NCI-H2171 treated with DMSO at 0.1 percent for 48 hours (cell line): ENCODE measurements around the gene ALDH1B1.

Source experiments
- DNase-seq: peaks from one replicate; lab custom pipeline; 2025; lab: John Stamatoyannopoulos, UW

The ALDH1B1 gene

DNA sequence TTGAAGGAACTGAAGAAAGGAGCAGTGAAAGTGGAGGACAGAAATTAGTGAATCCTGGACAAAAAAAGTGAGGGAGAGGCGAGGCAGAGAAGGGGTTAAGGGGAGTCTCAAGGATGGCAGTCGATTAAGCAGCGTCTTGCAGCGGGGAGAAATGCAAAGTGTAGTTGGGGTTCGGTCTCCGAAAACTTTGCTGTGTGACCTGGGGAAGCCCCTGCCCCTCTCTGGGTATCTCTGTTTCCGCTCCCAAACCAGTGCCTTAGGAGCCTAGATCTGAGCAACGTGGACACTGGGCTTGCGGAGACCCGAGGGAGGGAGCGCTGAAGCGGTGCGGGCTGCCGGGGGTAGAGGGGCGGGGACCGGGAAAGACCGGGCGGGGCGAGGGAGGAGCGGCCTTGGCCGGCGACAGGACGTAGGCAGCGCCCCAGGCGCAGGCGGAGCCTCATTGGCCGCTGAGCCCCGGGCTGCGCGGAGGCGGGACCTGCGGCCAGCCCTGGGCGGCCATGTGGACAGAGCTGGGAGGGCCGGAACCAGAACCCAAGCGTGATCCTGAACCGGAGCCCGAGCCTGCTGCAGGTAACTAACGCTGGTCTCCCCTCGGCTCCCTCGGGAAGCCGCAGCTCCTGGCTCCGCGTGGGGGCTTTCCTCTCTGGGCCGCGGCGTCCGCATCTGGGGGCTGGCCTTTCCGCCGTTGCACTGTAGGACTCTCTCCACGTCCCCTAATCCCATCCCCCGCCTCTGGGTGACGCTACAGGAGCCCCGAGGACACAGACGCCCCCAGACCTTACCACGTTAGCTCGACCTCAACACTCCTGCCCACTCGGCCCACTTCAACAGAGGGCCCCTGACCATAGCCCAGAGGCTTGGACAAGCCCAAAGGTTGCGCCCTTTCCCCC lies at the start of gene ALDH1B1:
Gene ALDH1B1 (plus strand): TSS at position 468 of the 893 bp plus-strand sequence. CDS start 3,047 bp downstream, outside the sequence.
- peak; percentile 73 for DNase-seq

- no peak for DNase-seq
These were observed 49.5 kb upstream of the ALDH1B1 start for GRCh38 chr9:38343037-38343436.

- DNase-seq = no peak
These were observed 49.0 kb upstream of the ALDH1B1 start for GRCh38 chr9:38343552-38343951.

- no peak for DNase-seq
These were observed 47.8 kb upstream of the ALDH1B1 start for GRCh38 chr9:38344566-38345324.

DNA sequence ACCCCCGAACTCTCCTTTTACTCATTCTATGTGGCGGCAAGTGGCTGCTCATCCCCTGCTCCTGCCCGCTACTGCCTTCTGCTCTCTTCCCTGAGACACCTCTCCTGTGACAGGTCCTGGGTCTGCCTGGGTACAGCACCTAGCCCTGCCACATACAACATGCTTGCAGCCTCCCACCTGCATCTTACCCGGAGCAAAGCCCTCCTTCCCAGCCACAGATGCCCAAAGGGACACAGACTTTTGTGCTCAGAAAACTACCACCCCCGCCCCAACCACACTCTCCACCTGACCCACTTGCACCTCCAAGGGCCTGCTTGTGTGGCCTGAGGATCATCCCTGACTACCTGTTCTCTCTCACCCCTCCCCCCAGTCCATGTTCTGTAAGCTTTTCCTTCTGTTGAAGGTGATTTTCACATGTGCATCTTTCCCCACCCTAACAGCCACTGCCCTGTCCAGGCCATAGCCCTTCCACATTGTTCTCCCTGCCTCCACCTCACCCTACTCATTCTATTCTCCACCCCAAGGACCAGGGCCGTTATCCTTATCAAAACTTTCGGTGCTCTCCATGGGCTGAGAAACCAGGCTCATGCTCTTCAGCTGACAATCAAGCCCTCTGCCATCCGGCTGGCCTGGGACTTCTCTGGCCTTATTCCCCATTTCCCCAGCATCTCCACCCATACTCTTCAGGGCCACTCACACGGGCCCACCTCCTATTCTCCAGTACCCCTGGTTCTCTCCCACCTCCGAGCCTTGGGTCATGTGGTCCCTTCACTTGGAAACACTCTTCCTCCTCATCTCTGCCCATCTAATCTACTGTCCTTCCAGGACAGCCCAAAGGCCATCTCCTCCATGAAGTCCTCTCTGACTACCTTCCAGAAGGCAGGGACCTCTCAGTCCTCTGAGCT lies 46.4 kb upstream of the ALDH1B1 start:
- no peak for DNase-seq

DNA sequence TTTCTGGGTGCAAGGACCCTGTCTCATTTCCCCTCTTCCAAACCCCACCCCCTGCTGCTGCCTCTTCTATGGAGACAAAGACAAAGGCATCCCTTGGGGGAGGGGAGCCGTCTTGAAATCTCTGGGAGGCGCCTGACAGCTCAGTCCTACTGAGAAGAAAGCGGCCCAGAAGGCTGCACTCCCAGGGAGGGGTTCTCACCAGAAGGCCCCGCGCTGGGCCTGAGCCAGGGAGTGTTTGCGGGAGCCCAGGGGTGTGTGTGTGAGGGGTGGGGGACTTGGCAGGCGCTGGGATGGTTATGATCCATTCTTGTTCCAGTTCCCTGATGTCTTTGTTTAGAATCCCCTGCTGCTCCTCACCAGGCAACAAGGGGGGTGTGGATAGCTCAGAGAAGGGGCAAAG lies 45.7 kb upstream of the ALDH1B1 start:
- peak; percentile 29 for DNase-seq

DNA sequence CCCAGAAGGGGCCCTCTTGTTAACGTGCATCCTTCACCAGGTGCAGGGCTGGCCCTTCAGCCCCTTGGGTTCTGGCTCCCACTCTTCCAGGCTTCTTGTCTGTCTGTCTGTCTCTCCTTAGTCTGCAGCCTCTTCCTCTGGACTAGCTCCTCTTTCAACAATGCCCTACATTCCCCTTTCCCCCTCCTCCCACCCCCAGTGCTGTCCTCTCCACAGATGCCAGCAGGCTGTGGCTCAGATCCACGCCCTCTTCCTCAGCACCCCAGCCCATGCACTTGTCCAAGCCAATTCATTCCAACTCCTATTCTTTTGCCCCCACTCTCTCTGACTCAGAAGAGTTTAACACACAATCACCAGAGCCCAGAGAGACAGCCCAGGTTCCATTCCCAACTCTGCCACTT lies 45.2 kb upstream of the ALDH1B1 start:
- no peak for DNase-seq

GRCh38 chr9:38347946-38348345 lies 44.6 kb upstream of the ALDH1B1 start:
- no peak for DNase-seq

- no peak for DNase-seq
These were observed 42.0 kb upstream of the ALDH1B1 start for GRCh38 chr9:38350529-38350928.

- no peak for DNase-seq
These were observed 39.8 kb upstream of the ALDH1B1 start for GRCh38 chr9:38352530-38353328.

- no peak for DNase-seq
These were observed 37.4 kb upstream of the ALDH1B1 start for GRCh38 chr9:38355115-38355514.

DNA sequence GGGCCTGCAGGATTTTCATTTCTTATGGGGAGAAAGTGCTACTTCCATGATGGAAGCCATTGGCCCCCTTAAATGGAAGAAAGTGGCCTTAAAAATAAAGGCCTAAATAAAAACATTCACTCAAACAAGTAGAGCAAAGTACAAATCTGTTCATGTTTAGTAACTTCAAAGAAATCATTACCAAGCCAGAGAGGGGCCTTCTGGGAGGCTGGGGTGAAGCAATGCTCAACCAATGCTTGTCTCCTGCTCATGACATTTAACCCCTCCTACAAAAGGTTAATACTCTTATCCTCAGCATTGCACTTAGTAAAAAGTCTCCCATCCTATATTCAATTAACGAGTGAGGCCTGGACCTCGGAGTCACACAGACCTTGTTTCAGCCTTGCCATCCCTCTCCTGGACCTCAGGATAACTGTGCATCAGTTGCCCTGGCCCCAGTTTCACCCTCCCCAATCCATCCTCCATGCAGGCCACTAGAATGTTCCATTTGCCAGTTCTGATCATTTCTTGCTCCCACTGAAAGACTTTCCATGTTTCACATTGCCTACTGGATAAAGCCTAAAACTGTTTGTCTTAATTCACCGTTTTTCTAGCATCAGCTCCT lies 36.9 kb upstream of the ALDH1B1 start:
- no peak for DNase-seq

GRCh38 chr9:38356851-38357250 lies 35.7 kb upstream of the ALDH1B1 start:
- DNase-seq = no peak

GRCh38 chr9:38357350-38358114 lies 35.0 kb upstream of the ALDH1B1 start:
- DNase-seq = no peak

DNA sequence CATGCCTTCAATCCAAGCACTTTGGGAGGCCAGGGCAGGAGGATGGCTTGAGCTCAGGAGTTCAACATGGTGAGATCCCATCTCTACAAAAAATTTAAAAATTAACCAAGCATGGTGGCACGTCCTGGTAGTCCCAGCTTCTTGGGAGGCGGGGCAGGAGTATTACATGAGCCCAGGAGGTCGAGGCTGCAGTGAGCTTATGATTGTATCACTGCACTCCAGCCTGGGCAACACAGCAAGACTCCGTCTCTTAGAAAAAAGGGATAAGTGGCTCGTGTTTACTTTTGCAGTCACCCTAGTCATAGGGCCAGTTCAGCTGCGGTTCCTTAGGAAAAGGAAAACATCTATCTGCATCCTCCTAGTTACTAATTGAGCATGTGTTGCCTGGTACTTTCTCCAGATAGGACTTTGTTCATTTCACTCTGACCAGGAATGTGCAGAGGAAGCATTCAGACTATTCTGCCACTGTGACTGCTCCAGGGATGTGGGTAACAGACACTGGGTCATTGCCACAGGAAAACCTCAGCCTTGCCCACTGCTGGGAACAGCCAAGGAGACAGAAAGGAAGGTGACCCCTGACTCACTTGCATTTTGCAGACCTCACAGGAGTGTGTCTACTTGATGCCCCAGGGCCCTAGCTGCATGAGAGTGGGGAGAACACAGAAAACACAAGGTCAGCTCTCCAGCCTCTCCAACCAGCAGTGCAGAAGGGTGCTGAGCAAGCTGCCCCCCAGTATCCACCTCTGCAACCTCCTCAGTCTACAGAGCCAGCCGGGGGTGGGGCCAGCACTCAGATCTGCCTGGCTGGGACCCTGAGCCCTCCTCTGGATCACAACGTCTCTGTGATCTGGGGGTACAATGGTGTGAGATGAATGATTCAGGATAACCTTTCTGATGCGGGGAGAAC lies 33.9 kb upstream of the ALDH1B1 start:
- no peak for DNase-seq

GRCh38 chr9:38359297-38359653 lies 33.2 kb upstream of the ALDH1B1 start:
- DNase-seq = no peak

DNA sequence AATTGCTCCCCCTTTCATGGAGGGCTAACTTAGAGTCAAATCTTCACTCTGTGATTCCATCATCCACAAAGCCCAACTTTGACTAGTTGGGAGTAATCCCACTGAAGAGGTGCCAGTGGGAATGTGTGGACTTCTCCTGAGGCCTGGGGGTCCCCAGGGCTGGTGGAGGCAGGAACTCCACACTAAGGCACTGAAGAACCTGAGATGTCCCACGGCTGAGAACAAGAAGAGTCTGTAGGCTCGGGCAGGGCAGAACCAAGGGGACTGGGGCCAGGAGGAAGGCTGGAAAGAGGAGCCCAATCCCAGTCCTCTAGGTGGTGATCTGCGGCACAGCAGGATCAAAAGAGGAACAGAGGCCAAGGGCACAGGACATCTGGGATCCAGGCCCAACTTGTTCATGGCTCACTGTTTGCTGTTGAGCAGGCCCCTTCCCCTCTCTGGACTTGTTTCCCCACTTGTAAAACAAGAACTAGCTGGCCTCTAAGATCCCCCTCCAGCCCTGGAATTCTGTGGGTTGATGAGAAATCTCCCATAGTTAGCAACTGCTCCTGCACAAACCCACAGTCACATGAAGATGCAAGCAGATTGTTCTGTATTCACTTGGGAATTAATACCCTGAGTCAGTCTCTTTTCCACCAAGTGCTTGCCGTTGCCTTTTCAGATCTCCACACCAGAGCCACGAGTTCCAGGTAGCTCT lies 32.7 kb upstream of the ALDH1B1 start:
- DNase-seq = no peak

- DNase-seq = no peak
These were observed 31.5 kb upstream of the ALDH1B1 start for GRCh38 chr9:38360839-38361472.
